Measurements from ENCODE around the gene MPV17.
"Not testable (repeated sequence)": the region's sequence is repeated elsewhere in the genome, so short reads cannot be mapped to it uniquely, and the experiment has no call there.

The MPV17 gene

DNA sequence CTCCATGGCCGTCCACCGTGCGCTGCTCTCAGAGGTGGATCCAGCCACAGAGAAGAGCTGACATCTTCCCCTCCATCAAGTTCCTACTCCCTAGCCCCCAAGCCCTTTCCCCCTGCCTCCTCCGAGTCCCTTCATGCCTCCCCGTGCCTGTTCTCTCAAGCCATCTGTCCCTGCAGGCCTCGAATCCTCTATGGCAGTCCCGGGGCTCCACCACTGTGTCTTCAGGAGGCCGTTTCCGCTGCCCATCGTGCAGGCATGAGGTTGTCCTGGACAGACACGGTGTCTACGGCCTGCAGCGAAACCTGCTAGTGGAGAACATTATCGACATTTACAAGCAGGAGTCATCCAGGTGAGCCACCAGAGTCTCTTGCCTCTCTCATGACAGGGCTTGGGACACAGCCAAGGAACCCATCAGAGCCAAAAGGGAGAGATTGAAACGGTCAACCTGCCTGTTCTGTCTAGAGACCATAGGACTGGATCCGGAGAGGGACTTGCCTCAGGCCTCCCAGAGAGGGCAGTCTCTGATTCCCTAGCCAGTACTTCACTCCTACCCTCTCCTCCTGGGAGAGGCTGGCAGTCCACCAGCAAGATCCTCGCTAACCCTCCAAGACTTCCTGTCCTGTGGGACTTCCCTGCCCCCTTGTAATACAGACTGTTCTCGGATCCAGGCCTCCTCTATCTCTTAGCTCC, 24.4 kb downstream of the MPV17 start:
- DNase-seq (ENCODE audit: low spot score): no peak

DNA sequence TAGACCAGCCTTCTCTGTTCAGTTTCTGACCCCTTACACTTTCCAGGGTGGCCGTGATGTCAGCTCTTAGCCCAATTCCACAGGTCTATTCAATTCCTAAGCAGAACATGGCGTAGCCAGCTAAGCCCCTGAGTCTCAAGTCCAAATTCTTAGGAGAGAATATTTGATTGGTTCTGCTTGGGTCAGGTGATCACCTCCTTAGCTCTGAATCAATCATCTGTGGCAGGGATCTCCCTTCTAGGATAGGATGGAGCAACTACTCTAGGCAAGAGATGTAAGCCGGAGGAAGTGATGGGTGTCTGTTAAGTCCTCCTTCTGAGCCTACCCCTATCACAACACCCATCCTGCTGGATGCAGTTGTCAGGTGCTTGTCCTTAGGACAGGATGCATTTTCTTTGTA, 25.7 kb downstream of the MPV17 start:
- no peak for DNase-seq (ENCODE audit: low spot score)

DNA sequence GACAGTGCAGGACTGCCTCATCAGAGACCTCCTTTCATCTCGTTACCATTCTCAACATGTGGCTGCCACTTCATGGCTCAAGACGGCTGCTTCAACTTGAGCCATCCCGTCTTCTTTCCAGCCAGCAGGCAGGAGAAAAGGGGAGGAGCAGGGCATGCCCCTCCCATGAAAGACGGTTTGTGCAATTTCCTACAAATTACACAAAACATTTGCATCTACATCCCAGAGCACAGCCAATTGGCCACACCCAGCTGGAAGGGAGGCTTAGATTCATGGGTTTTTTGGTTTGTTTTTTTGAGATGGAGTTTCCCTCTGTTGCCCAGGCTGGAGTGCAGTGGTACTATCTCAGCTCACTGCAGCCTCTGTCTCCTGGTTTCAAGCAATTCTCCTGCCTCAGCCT, 26.4 kb downstream of the MPV17 start:
- DNase-seq (ENCODE audit: low spot score): no peak

DNA sequence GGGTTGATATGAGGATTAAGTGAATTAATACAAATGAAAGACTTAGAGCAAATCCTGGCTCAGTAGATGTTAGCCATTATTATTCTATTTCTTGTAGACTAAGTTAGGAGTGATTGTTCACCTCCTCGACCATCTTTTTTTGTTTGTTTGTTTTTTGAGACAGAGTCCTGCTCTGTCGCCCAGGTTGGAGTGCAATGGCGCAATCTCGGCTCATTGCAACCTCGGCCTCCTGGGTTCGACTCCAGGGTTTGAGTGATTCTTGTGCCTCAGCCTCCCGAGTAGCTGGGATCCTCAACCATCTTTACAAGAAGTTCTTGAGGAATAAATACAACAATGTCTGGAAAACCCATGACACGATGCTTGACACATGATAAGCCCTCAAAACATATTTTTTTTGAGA, 28.0 kb downstream of the MPV17 start:
- no peak for DNase-seq (ENCODE audit: low spot score)

DNA sequence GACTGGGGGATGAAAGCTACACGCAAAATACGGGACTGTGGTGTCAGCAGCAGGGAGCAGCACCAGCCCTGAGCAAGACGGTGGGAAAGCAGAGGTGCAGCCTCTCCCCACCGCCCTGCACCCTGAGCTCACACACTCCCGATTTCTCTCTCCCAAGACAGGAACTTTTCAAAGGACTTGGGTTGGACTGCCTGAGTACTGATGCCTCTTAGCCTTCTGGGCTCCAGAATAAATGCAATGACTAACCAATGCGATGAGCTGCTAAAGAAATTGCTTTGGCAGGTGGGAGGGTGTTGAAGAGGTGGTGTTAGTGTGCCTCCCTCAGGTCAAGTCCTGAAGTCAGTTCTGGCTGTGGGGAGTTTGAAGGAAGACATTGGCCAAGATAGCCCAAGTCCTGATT, 31.0 kb downstream of the MPV17 start:
- DNase-seq (ENCODE audit: low spot score): peak; percentile 43

DNA sequence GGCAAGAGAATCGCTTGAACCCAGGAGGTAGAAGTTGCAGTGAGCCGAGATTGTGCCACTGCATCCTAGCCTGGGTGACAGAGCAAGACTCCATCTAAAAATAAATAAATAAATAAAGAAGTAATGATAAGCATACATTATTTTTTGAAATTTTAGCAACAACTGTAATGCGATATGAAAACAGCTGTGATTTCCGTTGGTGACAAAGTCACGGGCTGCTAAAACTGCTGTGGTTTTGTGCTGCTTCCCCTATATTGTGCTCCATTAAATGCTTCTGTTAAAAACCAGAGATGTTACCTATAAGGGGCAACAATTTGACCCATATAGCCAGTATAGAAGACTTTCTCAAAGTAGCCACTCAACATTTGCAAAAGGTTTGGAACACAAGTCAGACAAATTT, 32.3 kb downstream of the MPV17 start:
- DNase-seq (ENCODE audit: low spot score): peak; percentile 56

DNA sequence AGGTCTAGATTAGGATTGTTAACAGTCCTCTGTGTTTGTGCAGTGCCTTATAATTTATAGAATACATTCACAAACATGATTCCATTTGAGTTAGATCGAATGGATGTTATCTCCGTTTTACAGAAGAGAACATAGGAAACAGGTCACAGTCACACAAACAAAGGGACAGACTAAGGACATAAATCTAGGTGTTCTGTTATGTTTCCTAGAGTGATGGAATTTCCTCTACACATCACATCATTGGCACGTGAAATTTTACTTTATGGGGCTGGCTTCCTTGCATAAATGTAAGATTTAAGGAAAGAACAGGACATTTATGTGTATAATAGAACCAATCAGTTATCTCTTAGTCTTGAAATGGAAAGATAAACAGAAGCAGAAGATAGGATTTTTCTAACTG, 34.3 kb downstream of the MPV17 start:
- DNase-seq (ENCODE audit: low spot score): no peak

DNA sequence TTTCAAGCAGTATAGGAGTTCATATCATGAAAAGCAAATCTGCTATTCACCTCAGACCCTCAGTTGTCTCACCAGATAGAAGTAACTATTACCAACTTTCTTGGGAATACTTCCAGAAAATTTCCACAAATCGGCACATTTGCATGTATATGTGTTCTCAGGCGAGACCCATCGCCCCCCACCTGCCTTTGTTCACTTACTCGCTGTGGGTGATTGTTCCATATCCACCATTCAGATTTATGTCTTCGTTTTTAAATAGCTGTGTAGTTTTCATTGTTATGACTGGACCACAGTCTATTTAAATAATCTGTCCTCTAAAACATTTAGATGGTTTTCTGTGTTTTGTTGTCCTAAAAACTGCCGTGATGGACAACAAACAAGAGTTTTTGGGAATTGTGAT, 37.4 kb downstream of the MPV17 start:
- no peak for DNase-seq (ENCODE audit: low spot score)

DNA sequence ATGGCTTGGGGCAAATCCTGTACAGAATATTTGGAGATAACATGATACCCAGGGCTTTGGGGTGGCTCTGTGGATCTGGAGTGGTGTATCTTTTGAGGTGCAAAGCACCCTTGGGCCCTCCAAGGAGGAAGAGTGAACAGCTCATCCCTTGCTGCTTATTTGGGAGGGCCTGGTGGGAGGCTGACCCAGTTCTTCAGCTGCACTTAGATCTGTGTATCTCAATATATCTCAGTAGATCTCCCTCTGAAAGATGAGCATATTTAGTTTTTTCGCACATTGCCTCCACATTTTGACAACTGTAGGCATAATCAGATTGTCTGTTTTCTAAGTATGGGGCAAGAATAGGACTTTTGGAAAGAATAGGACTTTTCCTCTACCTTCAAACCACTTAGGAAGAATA, 37.9 kb downstream of the MPV17 start:
- no peak for DNase-seq (ENCODE audit: low spot score)

DNA sequence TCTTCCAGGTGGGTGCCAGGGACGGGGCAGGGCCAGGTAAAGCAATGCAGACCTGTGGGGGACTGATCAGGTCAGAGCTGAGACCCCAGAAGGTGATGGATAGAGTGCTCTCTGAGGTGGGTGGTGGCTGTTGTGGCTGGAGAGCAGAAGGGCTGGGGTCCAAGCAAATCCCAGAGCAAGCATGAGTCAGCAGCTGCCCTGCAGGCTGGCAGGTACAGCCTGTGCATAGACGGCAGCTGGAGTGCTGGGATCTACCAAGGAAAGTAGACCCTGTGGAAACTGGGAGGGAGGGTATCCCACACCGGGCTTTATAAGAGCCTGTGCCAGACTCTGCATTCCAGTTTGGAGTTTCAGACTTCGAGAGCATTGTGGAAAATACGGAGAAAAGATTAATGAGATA, 40.0 kb downstream of the MPV17 start:
- no peak for DNase-seq (ENCODE audit: low spot score)

DNA sequence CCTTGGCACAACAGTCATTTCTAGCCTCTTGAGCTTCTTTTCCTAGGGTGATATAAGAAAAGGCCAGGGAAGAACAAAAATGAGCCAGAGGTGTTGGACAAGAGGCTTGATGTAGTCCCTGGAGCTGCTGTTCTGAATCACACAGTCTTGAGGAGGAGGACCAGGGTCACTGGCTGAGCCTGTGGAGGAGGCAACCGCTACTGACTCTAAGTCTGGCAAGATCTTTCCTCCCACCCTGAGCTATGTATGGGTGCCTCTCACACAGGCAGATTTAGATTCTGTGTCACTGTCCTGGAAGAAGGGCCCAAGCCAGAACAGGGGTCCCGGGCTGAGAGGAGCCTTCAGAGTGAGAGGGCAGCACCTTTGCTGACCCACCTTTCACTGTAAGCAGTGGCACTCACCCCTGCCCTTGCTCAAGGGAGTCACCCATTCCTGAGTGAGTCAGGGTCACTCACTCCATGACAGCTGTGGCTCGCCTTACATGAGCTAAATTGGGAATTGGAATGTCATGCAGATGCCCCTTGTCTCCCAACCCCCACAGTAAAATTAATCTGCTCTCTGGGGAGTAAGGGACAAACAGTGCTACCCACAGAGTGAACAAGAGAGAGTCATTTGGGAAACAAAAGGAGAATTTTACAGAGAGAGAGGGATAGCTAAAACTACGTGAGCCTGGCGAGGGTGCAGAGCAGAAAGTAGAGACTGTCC, 40.9 kb downstream of the MPV17 start, which contains the start of gene TRIM54:
Gene TRIM54 (plus strand): TSS at position 575 of the 705 bp plus-strand sequence. CDS start 303 bp downstream, outside the sequence.
- no peak for DNase-seq (ENCODE audit: low spot score)

DNA sequence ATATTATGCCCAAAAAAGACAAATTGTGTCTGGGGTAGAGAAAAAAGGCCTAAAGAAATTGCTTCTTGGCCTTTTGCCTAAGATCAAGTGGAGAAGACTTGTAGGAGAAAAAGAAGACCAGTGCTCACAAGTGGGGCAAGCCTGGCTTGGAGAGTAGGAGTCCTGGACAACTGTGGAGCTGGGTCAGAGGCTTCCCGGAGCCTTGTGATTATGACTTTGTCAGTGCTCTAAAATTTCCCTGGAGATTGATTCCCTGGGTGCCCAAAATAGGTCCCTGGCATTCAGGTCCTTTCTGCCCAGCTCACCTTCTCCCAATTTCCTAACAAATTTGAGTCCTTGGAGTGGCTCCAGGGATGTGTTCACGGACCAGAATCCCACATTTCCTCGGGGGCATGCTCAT, 41.5 kb downstream of the MPV17 start:
- DNase-seq (ENCODE audit: low spot score): no peak

DNA sequence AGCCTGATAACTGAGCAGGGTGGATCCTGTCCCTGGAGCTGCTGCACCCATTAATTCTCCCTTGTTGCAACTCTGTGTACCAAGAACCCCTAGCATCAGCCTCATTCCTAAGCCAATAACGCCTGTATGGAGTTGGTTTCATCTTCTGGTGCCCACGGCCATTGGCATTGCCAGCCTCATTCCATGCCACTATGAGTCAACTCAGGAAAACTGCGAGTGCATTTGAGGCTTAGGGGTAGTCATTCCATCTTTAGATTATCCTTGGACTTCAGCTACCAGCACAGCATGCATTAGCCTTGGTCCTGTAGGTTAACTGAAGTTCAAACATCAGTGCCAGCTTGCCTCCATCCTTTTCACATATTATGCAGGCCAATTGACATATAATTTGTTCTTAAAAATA, 42.1 kb downstream of the MPV17 start:
- DNase-seq (ENCODE audit: low spot score): no peak

DNA sequence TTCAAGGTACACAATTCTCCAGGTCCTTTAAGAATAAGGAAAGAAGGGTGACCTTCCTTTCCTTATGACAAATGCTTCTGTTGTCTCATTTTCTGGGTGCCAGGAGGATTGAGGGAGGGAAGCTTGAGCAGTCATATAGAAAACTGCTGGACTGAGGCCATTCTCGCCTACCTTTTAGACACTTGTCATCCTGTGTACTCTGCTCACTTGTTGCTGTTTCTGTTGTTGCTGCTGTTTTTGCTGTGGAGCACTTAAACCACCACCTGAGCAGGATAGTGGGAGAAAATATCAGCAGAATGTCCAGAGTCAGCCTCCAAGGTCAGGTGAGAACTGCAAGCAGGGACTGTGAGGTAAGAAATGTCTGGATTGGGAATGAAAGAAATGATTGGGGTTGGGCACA, 44.9 kb downstream of the MPV17 start:
- no peak for DNase-seq (ENCODE audit: low spot score)

DNA sequence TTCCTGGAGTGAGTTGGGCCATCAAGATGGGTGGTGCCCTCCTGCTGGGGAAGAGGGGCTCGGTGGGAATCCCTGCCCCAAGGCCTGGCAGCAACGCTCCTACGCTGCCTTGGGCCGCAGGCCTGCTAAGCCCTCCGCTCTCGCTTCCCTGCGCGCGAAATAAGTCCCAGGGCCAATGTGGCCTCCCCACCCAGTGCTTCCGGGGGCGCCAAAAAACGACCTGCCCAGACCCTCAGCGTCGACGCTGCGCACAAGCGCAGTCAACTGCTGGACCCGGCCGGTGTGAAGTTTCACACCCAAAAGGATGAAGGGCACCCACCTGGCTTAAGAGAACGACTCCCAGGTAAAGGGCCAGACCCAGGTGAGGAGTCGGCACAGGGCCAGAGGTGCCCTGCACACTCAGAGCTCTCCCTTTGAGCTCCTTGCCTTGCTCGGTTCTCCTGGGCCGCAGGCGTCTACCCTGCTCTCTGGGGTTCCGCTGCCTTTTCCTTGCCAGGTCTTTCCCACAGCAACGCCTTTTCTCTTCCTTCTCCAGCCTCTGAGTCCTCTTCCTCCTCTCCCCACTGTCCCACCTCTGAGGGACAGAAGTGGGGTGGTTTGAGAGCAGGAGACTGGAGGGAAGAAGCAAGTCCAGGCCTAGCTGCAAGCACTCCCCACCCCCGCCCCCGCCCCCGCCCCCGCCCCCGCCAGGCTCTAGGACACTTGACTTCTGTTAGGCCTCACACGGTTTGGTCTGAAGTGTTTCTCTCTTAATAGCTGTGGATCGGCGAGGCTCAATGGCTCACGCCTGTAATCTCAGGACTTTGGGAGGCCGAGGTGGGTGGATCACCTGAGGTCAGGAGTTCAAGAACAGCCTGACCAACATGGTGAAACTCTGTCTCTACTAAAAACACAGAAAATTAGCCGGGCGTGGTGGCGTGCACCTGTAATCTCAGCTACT, 47.4 kb downstream of the MPV17 start, which contains the start of gene DNAJC5G:
Gene DNAJC5G (plus strand): TSS at position 223 of the 940 bp plus-strand sequence. CDS start 1,296 bp downstream, outside the sequence.
- DNase-seq (ENCODE audit: low spot score): no peak

DNA sequence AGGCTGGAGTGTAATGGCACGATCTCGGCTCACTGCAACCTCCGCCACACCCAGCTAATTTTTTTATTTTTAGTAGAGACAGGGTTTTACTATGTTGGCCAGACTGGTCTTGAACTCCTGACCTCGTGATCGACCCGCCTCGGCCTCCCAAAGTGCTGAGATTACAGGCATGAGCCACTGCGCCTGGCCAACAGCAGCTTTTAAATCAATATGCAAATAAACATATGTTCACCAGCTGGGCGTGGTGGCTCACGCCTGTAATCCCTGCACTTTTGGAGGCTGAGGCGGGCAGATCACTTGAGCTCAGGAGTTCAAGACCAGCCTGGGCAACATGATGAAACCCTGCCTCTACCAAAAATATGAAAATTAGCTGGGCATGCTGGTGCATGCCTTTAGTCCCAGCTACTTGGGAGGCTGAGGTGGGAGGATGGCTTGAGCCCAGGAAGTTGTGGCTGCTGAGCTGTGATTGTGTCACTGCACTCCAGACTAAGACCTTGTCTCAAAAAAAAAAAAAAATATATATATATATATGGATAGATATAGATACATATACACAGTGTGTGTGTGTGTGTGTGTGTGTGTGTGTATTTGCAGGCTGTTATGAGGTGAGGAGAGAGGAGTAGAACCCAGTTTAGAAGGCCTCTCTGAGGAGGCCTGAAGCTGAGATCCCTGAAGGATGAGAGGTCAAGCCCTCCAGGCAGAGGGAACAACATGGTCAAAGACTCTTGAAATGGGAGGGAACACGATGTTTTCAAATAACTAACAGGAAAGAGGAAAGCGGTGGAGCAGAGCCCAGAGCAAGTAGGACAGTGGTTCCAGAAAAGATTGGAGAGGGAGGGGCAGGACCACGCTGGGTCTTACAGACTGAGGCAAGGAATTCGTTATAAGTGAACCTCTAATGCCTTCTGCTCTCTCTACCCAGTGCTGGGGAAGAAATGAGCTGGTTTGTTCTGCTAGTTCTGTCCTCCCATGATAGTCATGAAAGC, 50.1 kb downstream of the MPV17 start:
- not testable (repeated sequence) for DNase-seq (ENCODE audit: low spot score)

DNA sequence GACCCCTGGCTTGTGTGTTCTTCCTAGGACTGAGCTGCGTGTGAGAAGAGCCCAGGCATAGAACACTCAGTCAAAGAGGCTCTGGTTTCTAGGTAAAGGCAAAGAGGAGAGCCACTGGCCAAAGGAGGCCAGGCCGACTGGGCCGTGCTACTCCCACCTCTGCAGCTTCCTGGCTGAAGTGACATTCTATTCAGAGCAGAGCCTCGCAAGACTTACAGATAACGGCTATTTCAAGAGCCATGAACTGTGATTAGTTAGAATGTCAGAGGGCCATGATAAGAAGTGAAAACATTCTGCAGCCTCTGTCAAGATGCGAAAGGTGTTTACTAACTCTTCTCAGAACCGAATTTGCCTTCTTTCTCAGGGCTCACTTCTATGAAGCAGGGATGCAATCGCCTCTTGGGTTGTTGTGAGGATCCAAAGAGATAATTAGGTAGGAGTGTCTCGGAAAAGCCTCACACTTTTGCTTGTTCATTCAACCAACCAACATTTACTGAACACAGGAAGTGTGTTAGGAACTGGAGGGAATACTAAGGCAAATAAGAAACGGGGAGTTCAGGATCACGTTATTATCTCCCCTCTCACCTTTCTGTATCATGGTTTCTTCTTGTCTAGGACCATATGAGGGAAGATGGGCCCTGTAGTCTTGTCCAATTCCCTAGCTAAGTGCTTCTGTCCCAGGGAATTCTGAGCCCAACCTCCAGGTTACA, 51.1 kb downstream of the MPV17 start:
- DNase-seq (ENCODE audit: low spot score): no peak

DNA sequence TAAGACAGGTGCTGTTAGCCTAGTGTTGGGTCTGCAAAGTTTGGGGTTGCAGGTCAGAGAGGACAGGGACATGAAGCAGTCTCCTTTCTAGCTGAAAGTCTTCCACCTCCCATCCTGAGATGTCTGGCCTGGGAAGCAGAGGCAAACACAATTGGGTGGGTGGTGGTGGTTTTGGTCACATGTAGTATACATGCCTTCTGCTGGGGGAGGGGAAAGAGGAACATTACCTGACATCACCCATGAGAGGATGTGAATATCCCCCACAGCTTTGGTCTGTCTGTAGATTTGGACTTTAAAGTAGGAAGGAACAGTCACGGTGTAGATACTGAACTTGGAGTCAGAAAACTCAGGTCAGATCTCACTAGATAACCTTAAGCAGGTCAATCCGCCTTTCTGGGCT, 52.2 kb downstream of the MPV17 start:
- no peak for DNase-seq (ENCODE audit: low spot score)

DNA sequence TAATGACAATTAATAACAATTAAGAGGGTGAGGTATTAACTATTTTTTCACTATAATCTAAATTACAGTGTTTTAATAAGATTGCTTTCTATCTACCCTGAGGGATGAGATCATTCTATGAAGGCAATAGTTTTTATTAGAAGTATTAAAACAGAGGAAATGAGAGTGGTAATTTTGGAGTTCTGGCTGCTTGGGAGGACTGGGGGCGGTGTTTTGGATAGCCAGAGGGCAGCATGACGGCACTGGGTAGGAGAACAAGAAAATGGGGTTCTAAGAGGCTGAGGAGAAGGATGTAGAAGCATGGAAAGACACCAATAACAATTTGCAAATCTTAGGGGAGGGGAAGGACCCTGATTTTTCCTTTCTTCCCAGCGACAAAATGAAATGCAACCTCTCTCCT, 52.8 kb downstream of the MPV17 start:
- DNase-seq (ENCODE audit: low spot score): no peak

DNA sequence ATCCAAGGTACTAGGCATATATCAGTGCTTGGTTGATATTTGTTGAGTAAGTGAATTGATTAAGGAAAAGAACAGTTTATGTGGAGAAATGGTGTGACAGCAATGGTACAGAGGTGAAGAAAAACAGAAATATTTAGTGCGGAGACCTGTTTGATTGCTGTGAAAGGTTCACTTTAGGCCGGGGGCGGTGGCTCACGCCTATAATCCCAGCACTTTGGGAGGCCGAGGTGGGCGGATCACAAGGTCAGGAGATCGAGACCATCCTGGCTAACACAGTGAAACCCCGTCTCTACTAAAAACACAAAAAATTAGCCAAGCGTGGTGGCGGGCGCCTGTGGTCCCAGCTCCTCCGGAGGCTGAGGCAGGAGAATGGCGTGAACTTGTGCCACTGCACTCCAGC, 54.6 kb downstream of the MPV17 start:
- DNase-seq (ENCODE audit: low spot score): not testable (repeated sequence)

DNA sequence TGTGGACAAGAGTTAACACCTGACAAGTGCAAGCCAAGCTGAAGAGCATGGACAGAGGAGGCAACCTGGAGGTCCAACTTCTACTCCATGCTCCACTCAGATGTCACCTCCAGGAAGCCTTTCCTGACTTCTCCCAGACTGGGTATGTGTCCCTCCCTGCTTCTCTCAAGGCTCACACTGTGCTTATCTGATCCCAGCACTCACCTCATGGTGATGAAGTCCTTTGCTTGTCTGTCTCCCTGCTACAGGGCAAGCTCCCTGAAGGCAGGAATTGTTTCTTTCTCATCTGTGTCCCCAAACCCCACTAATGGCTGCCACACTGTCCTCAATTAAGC, 57.4 kb downstream of the MPV17 start:
- no peak for DNase-seq (ENCODE audit: low spot score)
